Ishikawa (cell line): ENCODE results near the gene SLC7A6.

Source experiments
- CEBPB ChIP-seq: IDR thresholded peaks from 2 replicates; pipeline ENCODE4 v1.6.1; 2012
- CREB1 ChIP-seq: IDR thresholded peaks from 2 replicates; pipeline ENCODE4 v1.6.1; 2012; ENCODE audit warnings: low read depth
- EGR1 ChIP-seq: IDR thresholded peaks from 2 replicates; pipeline ENCODE4 v1.6.1; 2012
- EP300 ChIP-seq: IDR thresholded peaks from 2 replicates; pipeline ENCODE4 v1.6.1; 2012; ENCODE audit warnings: borderline replicate concordance
- FOXM1 ChIP-seq: IDR thresholded peaks from 2 replicates; pipeline ENCODE4 v1.6.1; 2012; ENCODE audit warnings: low read depth, borderline replicate concordance
- NFIC ChIP-seq: IDR thresholded peaks from 2 replicates; pipeline ENCODE4 v1.6.1; 2012
- RAD21 ChIP-seq: IDR thresholded peaks from 2 replicates; pipeline ENCODE4 v1.6.1; 2012; ENCODE audit warnings: low read depth
- TAF1 ChIP-seq: IDR thresholded peaks from 2 replicates; pipeline ENCODE4 v1.6.1; 2012; ENCODE audit warnings: low read depth, mild to moderate bottlenecking
- TCF12 ChIP-seq: IDR thresholded peaks from 2 replicates; pipeline ENCODE4 v1.6.1; 2012; ENCODE audit warnings: low read depth
- TEAD4 ChIP-seq: IDR thresholded peaks from 2 replicates; pipeline ENCODE4 v1.6.1; 2012
- YY1 ChIP-seq: IDR thresholded peaks from 2 replicates; pipeline ENCODE4 v1.6.1; 2012; ENCODE audit warnings: low read depth
- ZBTB7A ChIP-seq: IDR thresholded peaks from 2 replicates; pipeline ENCODE4 v1.6.1; 2012; ENCODE audit warnings: low read depth
- TF ChIP-seq, protein P1 (sequence below): IDR thresholded peaks from 2 replicates; pipeline ENCODE4 v1.6.1; 2012
- TF ChIP-seq, protein P2 (sequence below): IDR thresholded peaks from 2 replicates; pipeline ENCODE4 v1.6.1; 2012
- TF ChIP-seq, protein P3 (sequence below): IDR thresholded peaks from 2 replicates; pipeline ENCODE4 v1.6.1; 2012; ENCODE audit warnings: low read depth, mild to moderate bottlenecking

SLC7A6 gene

DNA sequence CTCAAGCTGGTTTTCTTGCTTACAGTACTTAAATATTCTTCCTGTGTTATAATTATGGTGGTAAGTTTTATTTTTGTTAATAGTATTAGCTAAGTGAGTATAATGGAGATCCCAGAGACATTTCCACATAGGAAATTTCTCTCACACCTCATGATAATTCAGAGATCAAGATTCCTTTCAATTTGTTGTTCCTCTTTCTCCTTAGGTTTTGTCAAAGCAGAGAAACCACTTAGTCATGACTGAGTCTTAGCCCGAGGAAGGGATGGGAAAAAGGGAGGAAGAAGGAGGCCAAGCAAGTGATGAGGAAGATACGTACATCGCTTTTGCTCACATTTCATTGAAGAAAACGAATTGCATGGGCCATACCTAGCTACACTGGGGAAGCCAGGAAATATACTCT lies 46.8 kb upstream of the SLC7A6 start:
- TF ChIP-seq EP300 (no peak), YY1 (no peak), RAD21 (no peak), TAF1 (no peak), EGR1 (no peak), TCF12 (no peak), CREB1 (no peak), CEBPB (no peak), NFIC (no peak), ZBTB7A (no peak), TEAD4 (no peak), FOXM1 (no peak)
- TF ChIP-seq, protein P1, sequence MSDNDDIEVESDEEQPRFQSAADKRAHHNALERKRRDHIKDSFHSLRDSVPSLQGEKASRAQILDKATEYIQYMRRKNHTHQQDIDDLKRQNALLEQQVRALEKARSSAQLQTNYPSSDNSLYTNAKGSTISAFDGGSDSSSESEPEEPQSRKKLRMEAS, result no peak
- TF ChIP-seq, protein P2, sequence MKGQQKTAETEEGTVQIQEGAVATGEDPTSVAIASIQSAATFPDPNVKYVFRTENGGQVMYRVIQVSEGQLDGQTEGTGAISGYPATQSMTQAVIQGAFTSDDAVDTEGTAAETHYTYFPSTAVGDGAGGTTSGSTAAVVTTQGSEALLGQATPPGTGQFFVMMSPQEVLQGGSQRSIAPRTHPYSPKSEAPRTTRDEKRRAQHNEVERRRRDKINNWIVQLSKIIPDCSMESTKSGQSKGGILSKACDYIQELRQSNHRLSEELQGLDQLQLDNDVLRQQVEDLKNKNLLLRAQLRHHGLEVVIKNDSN, result no peak
- TF ChIP-seq, protein P3, sequence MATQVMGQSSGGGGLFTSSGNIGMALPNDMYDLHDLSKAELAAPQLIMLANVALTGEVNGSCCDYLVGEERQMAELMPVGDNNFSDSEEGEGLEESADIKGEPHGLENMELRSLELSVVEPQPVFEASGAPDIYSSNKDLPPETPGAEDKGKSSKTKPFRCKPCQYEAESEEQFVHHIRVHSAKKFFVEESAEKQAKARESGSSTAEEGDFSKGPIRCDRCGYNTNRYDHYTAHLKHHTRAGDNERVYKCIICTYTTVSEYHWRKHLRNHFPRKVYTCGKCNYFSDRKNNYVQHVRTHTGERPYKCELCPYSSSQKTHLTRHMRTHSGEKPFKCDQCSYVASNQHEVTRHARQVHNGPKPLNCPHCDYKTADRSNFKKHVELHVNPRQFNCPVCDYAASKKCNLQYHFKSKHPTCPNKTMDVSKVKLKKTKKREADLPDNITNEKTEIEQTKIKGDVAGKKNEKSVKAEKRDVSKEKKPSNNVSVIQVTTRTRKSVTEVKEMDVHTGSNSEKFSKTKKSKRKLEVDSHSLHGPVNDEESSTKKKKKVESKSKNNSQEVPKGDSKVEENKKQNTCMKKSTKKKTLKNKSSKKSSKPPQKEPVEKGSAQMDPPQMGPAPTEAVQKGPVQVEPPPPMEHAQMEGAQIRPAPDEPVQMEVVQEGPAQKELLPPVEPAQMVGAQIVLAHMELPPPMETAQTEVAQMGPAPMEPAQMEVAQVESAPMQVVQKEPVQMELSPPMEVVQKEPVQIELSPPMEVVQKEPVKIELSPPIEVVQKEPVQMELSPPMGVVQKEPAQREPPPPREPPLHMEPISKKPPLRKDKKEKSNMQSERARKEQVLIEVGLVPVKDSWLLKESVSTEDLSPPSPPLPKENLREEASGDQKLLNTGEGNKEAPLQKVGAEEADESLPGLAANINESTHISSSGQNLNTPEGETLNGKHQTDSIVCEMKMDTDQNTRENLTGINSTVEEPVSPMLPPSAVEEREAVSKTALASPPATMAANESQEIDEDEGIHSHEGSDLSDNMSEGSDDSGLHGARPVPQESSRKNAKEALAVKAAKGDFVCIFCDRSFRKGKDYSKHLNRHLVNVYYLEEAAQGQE, result no peak

DNA sequence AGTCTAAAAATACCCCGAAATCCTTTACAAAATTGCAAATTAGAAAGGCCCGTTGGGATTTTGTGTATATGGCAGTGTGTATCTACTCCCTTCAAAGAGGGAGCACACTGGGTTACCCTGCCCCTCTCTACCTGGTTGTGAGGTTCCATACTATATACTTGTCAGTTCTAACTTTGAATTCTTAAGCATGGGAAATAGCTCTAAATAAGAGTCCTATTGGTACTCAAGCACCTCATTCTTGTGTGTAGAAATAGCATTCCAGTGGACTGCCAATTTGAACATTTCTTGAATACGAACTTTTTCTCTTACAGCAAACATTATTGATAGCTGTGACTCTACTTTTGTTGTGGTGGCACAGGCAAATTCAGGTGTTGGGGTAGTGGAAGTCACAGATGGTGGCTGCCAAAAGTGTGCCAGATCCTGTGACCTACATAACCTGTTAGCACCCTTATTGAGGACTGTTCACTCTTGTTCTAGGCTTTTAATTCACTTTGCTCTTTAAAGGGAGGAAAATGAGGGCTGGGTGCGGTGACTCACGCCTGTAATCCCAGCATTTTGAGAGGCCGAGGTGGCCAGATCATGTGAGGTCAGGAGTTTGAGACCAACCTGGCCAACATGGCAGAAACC lies 44.5 kb upstream of the SLC7A6 start:
- TF ChIP-seq CEBPB, result no peak
- TF ChIP-seq YY1, result no peak
- no peak for TF ChIP-seq NFIC
- TF ChIP-seq, protein P2, result no peak
- no peak for TF ChIP-seq RAD21
- no peak for TF ChIP-seq EGR1
- TF ChIP-seq EP300, result no peak
- TF ChIP-seq TCF12, result no peak
- TF ChIP-seq CREB1, result no peak
- TF ChIP-seq TEAD4, result no peak
- TF ChIP-seq ZBTB7A, result no peak
- TF ChIP-seq, protein P3, result no peak
- TF ChIP-seq, protein P1, result no peak
- TF ChIP-seq TAF1, result no peak
- TF ChIP-seq FOXM1, result no peak

DNA sequence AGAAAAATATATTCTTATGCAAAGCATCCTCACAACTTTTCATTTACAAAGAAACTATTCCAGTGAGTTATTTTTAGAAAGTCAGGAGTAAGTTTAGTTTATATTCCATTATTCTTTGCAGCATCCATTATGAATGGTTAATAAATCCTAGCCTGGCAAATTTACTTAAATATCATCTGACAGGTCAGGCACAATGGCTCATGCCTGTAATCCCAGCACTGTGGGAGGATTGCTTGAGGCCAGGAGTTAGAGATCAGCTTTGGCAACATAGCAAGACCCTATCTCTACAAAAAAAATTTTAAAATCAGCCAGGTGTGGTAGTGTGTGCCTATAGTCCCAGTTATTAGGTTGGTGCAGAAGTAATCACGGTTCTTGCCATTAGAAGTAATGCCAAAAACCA lies 41.3 kb upstream of the SLC7A6 start:
- TF ChIP-seq RAD21 (no peak), FOXM1 (no peak)

DNA sequence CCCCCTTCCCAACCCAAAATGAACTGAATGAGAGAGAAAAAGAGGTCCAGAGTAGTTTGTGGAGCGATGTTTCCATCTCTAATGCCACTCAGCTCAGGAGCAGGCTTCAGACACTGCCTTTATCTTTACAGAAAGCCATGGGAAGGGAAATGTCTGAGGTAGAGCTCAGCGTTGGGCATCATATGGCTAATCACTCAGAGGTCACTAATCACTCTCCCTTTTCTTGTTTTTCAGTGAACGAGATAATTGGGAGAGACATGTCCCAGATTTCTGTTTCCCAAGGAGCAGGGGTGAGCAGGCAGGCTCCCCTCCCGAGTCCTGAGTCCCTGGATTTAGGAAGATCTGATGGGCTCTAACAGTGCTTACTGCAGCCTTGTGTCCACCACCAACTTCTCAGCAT lies 38.2 kb upstream of the SLC7A6 start:
- no peak for TF ChIP-seq NFIC
- no peak for TF ChIP-seq EGR1
- TF ChIP-seq, protein P2, result no peak
- TF ChIP-seq EP300, result no peak
- TF ChIP-seq CREB1, result no peak
- no peak for TF ChIP-seq FOXM1
- no peak for TF ChIP-seq CEBPB
- TF ChIP-seq, protein P3, result no peak
- TF ChIP-seq TCF12, result no peak
